ENCODE data around the gene CDH13.

- TF ChIP-seq CTCF (conservative IDR thresholded peaks at IDR 0.05; ENCODE audit: low read length) (no peak), EZH2phosphoT487 (IDR thresholded peaks at IDR 0.05; ENCODE audit: borderline replicate concordance, low read depth, low read length) (no peak)
Observed at GRCh38 chr16:83351846-83352245, 725.1 kb downstream of the CDH13 start.

Data from OCI-LY7 (cell line).